HG03196 (cell line): Measurements from ENCODE around the gene ZBP1.

Experiments used
- ATAC-seq: cut with Tn5 transposase; IDR thresholded peaks from one replicate; pipeline ENCODE4 v1.9.1; 2021; ENCODE audit not compliant: unreplicated experiment

ZBP1 gene

GRCh38 chr20:57561356-57562279 is 58.6 kb downstream of the ZBP1 start:
- no peak for ATAC-seq

GRCh38 chr20:57560554-57561355 is 59.5 kb downstream of the ZBP1 start, which contains the start of gene PCK1:
Gene PCK1, plus strand, starts transcription at chr20:57561110. Its CDS starts 302 bp downstream, at chr20:57561412.
- no peak for ATAC-seq

GRCh38 chr20:57559658-57560553 is 60.3 kb downstream of the ZBP1 start:
- no peak for ATAC-seq

- ATAC-seq = no peak
These were observed 61.0 kb downstream of the ZBP1 start for GRCh38 chr20:57559289-57559634.

- no peak for ATAC-seq
These were observed 61.5 kb downstream of the ZBP1 start for GRCh38 chr20:57558614-57559288.

GRCh38 chr20:57557926-57558613 is 62.2 kb downstream of the ZBP1 start:
- no peak for ATAC-seq

- ATAC-seq = no peak
These were observed 63.3 kb downstream of the ZBP1 start for GRCh38 chr20:57556980-57557274.

- no peak for ATAC-seq
These were observed 64.6 kb downstream of the ZBP1 start for GRCh38 chr20:57555457-57556184.
